Panc1 (cell line): ENCODE measurements around the gene TMCO1.

Source experiments
- SIN3A ChIP-seq: IDR thresholded peaks from 2 replicates; pipeline ENCODE4 v1.6.1; 2012; ENCODE audit warnings: low read depth, mild to moderate bottlenecking, low read length, moderate library complexity, borderline replicate concordance; ENCODE audit not compliant: insufficient read depth
- TF ChIP-seq, protein P1 (sequence below): fragments of 450-650 bp; IDR thresholded peaks from 2 replicates; pipeline ENCODE4 v1.5.1; 2017; ENCODE audit warnings: mild to moderate bottlenecking

DNA sequence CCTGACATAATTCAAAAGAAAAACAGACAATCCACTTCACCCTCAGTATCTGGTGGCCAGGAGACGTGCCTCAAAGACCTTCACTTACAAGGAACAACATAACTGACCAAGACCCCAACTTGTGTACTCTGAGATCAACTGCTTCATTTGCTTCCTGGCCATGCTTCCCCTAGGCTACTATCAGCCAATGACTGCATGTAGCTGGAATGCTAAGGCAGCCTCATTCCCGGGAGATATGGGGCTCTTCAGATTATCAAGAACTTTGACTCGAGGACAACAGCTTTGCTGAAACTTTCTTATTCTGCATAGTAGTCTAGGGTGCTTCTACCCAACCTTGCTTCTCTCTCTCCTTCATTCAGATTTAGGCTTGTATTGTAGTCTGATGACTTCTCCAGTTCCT is 47.1 kb upstream of the TMCO1 start:
- TF ChIP-seq SIN3A = no peak
- TF ChIP-seq, protein P1, sequence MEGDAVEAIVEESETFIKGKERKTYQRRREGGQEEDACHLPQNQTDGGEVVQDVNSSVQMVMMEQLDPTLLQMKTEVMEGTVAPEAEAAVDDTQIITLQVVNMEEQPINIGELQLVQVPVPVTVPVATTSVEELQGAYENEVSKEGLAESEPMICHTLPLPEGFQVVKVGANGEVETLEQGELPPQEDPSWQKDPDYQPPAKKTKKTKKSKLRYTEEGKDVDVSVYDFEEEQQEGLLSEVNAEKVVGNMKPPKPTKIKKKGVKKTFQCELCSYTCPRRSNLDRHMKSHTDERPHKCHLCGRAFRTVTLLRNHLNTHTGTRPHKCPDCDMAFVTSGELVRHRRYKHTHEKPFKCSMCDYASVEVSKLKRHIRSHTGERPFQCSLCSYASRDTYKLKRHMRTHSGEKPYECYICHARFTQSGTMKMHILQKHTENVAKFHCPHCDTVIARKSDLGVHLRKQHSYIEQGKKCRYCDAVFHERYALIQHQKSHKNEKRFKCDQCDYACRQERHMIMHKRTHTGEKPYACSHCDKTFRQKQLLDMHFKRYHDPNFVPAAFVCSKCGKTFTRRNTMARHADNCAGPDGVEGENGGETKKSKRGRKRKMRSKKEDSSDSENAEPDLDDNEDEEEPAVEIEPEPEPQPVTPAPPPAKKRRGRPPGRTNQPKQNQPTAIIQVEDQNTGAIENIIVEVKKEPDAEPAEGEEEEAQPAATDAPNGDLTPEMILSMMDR = no peak
